GM23338 (cell line): ENCODE measurements around the gene LHX1.

Experiments
- CREB1 ChIP-seq: fragments of 250-450 bp; sonication (Bioruptor Pico); IDR thresholded peaks from 2 replicates; pipeline ENCODE4 v1.5.0; 2020; ENCODE audit warnings: low read depth, mild to moderate bottlenecking, moderate library complexity
- CTCF ChIP-seq, 2 experiments: fragments of 200-600 bp in 1 of 2; sonication (generic) in 1 of 2; conservative IDR thresholded peaks; 2 replicates each; pipeline versions ENCODE4 v1.5.1 to v1.6.1; 2016 to 2017; ENCODE audit warnings: antibody characterized with exemption in 2 of 2, low read depth in 2 of 2, mild to moderate bottlenecking in 2 of 2, moderate library complexity in 1 of 2
- ETS1 ChIP-seq: IDR thresholded peaks from 2 replicates; pipeline ENCODE4 v1.6.1; 2016; ENCODE audit warnings: antibody characterized with exemption
- EZH2 ChIP-seq: fragments of 200-600 bp; sonication (generic); IDR thresholded peaks from one replicate; pipeline ENCODE4 v1.8.0; 2017; ENCODE audit warnings: antibody characterized with exemption, mild to moderate bottlenecking, low read depth; ENCODE audit not compliant: unreplicated experiment
- EZH2phosphoT487 ChIP-seq: fragments of 200-600 bp; sonication (generic); IDR thresholded peaks from one replicate; pipeline ENCODE4 v1.8.1; 2018; ENCODE audit warnings: antibody characterized with exemption; ENCODE audit not compliant: unreplicated experiment
- JUNB ChIP-seq: IDR thresholded peaks from one replicate; pipeline ENCODE4 v1.6.1; 2016; ENCODE audit warnings: antibody characterized with exemption; ENCODE audit not compliant: unreplicated experiment
- NANOG ChIP-seq: IDR thresholded peaks from 2 replicates; pipeline ENCODE4 v1.6.1; 2016; ENCODE audit warnings: antibody characterized with exemption, borderline replicate concordance
- POLR2AphosphoS5 ChIP-seq: IDR thresholded peaks from 2 replicates; pipeline ENCODE4 v1.6.1; 2016; ENCODE audit warnings: antibody characterized with exemption, low read depth
- REST ChIP-seq: IDR thresholded peaks from one replicate; pipeline ENCODE4 v1.6.1; 2018; ENCODE audit warnings: antibody characterized with exemption; ENCODE audit not compliant: unreplicated experiment
- STAT1 ChIP-seq: IDR thresholded peaks from one replicate; pipeline ENCODE4 v1.6.1; 2016; ENCODE audit warnings: antibody characterized with exemption; ENCODE audit not compliant: unreplicated experiment
- ZNF114 ChIP-seq: fragments of 250-450 bp; sonication (Bioruptor Pico); IDR thresholded peaks from 2 replicates; pipeline ENCODE4 v1.5.0; 2020; ENCODE audit warnings: mild to moderate bottlenecking, moderate library complexity
- ZNF331 ChIP-seq: fragments of 250-450 bp; sonication (Bioruptor Pico); IDR thresholded peaks from 2 replicates; pipeline ENCODE4 v1.5.0; 2020; ENCODE audit warnings: low read depth, mild to moderate bottlenecking, moderate library complexity
- ZNF462 ChIP-seq: fragments of 250-450 bp; sonication (Bioruptor Pico); IDR thresholded peaks from 2 replicates; pipeline ENCODE4 v1.5.0; 2020; ENCODE audit warnings: mild to moderate bottlenecking, moderate library complexity

GRCh38 chr17:36989173-36989572, 51.9 kb downstream of the LHX1 start:
- TF ChIP-seq CTCF (conservative IDR thresholded peaks at IDR 0.05; ENCODE audit: low read depth in 2 of 2) (no peak), JUNB (no peak), POLR2AphosphoS5 (no peak), CREB1 (CRISPR knock-in tag) (no peak), REST (no peak), EZH2 (no peak), EZH2phosphoT487 (no peak), ZNF331 (no peak), STAT1 (no peak), ETS1 (no peak), ZNF462 (no peak), ZNF114 (no peak), NANOG (no peak)
